ENCODE measurements around the gene AGPAT3.

DNA sequence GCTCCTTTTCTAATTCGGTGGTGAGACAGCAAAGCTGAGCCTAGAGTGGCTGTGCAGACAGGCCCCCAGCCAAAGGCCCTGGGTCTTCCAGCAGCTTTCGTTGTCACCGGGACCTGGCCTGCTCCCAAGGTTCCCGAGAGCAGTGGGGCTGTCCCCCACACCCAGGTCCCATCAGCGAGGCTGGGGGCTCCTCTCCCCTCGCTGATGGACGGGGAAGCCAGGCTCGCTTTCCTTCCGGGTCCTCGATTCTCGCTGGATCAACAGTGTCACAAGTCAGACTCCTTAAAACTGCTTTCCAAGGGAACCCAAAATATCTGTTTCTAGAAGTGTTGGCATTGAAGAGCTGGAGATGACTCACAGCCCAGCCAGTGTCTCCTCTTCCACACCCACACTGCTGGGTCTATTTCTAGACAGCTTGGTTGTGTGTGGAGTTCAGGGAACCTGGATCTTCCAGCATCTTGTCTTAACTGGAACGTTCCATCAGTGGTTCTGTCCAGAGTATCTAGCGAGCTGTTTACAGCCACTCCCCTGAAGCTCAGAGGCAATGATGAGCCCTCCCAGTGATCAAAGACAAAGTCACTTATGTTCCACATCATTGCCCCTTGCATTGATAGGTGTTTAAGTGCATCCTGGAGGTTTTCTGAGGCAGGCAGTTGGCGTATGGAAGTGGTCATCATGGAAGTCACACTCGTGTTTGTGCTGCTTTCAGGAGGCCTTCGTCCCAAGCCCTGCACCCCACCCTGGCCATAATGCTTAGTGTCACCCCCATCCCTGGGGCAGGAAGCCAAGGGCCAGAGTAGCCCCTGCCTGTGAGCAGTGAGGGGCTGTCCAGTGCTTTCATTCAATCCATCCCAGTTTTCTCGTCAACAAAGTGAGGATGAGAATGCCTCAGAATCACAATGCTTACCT lies 40.4 kb upstream of the AGPAT3 start:
- TF ChIP-seq POLR2A (IDR thresholded peaks at IDR 0.05; ENCODE audit: low read length) (no peak), GATA1 (IDR thresholded peaks at IDR 0.05; ENCODE audit: low read depth, low read length) (no peak)
